Activated T-helper 1 cell treated with anti-CD3 and anti-CD28 coated beads, Interleukin-12 subunit alpha, Interleukin-12 subunit beta, Interleukin-2, Interleukin-4 antibody, amounts not matched to agents 30 ng/mL and 10 ng/mL and 1 ng/mL, durations not matched to agents 14 hours and 24 hours and 36 hours (primary cell): ENCODE results near the gene LMO1. TPM values are rescaled to one million over a fixed set of nuclear protein-coding genes. Genes with fewer than 3 reads are reported as not detected.

Experiments
- DNase-seq: peaks from one replicate; pipeline ENCODE4 v3.0.0; 2021; ENCODE audit warnings: low spot score
- H3K27ac Mint-ChIP-seq: one replicate; pipeline ENCODE4 v1.8.0; 2021; ENCODE audit warnings: mild to moderate bottlenecking, mixed read lengths
- H3K27me3 Mint-ChIP-seq: one replicate; pipeline ENCODE4 v1.8.0; 2022; ENCODE audit warnings: mild to moderate bottlenecking, moderate library complexity, mixed read lengths; ENCODE audit not compliant: insufficient read depth
- H3K36me3 Mint-ChIP-seq: one replicate; pipeline ENCODE4 v1.8.0; 2021; ENCODE audit warnings: low read depth, mixed read lengths
- H3K4me1 Mint-ChIP-seq: one replicate; pipeline ENCODE4 v1.8.0; 2021; ENCODE audit warnings: low read depth, mixed read lengths
- H3K4me3 Mint-ChIP-seq: one replicate; pipeline ENCODE4 v1.8.0; 2021; ENCODE audit warnings: mild to moderate bottlenecking, moderate library complexity, mixed read lengths
- H3K9me3 Mint-ChIP-seq: one replicate; pipeline ENCODE4 v1.8.0; 2021; ENCODE audit warnings: mixed read lengths
- intact Hi-C: fragments of 100-400 bp; cut with micrococcal nuclease; formaldehyde crosslinking; loops from one replicate; pipeline ENCODE4 v1.15.1; 2024
- total RNA-seq: library from RNA; stranded (reverse); gene quantifications from 2 replicates; pipeline ENCODE4 v1.2.3, GENCODE V29; 2022

Gene LMO1
- total RNA-seq, 1 donor from 2014 or later = not detected

- H3K4me1 Mint-ChIP-seq = no peaks in the 10 kb centered on the region
Observed at GRCh38 chr11:8190431-8190830, 73.2 kb downstream of the LMO1 start.

GRCh38 chr11:8186429-8186828 is 77.2 kb downstream of the LMO1 start:
- H3K27me3 Mint-ChIP-seq = peaks cover 11% of the 10 kb centered on the region
- no peak overlapping the region for H3K27ac Mint-ChIP-seq
- no peaks in the 10 kb centered on the region for H3K4me1 Mint-ChIP-seq
- intact Hi-C loops = no loop called here
- no peak for DNase-seq
- H3K4me3 Mint-ChIP-seq = no peak overlapping the region
- no peaks in the 10 kb centered on the region for H3K36me3 Mint-ChIP-seq
- no peaks in the 10 kb centered on the region for H3K9me3 Mint-ChIP-seq

More at GRCh38 chr11:8190431-8190830, 73.2 kb downstream of the LMO1 start:
- Mint-ChIP-seq H3K4me3 (no peak overlapping the region), H3K36me3 (no peaks in the 10 kb centered on the region), H3K27ac (no peak overlapping the region), H3K9me3 (no peaks in the 10 kb centered on the region), H3K27me3 (peaks cover 7% of the 10 kb centered on the region)
- intact Hi-C loops = no loop called here
- DNase-seq = no peak

DNA sequence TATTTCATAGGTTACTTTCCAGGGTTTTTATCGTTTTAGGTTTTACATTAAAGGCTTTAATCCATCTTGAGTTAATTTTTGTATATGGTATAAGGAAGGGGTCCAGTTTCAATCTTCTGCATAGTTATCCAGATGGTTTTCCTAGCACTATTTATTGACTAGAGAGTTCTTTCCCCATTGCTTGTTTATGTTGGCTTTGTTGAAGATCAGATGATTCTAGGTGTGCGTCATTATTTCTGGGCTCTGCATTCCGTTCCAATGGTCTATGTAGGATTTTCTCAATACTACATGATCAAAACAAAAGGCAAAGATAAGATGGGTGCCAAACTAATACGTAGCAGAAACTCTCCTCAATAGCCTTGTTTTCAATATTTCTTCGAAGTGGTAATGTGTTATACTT is 80.6 kb downstream of the LMO1 start:
- no peak for DNase-seq
- peaks cover 9% of the 10 kb centered on the region for H3K27me3 Mint-ChIP-seq
- intact Hi-C loops = no loop called here

GRCh38 chr11:8180469-8180868 is 83.2 kb downstream of the LMO1 start:
- intact Hi-C loops = no loop called here
- Mint-ChIP-seq H3K27me3 (peaks cover 13% of the 10 kb centered on the region), H3K4me3 (no peak overlapping the region), H3K4me1 (no peaks in the 10 kb centered on the region), H3K9me3 (no peaks in the 10 kb centered on the region), H3K36me3 (no peaks in the 10 kb centered on the region), H3K27ac (no peak overlapping the region)
- DNase-seq = no peak

More for the DNA sequence above, 80.6 kb downstream of the LMO1 start:
- H3K4me1 Mint-ChIP-seq = no peaks in the 10 kb centered on the region
- no peak overlapping the region for H3K4me3 Mint-ChIP-seq
- no peaks in the 10 kb centered on the region for H3K36me3 Mint-ChIP-seq
- no peak overlapping the region for H3K27ac Mint-ChIP-seq
- H3K9me3 Mint-ChIP-seq = no peaks in the 10 kb centered on the region

DNA sequence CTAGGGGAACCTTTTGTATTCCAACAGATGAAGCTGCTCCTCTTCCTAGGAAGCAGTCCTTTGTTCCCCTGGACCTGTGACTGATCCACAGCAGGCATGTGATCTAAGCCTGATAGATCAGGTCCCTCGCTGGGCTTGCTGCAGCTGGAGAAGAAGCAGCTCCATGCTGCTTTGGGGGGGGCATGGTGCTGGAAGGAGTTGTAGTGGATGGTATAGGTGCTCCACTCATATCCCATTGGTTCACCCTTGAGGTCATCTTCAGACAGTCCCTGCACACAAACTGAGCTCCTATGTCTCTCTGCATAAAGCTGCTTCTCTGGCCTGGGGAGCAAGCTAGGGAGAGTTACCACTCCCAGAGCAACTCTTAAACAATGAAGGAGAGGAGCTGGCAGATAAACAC is 85.4 kb downstream of the LMO1 start:
- Mint-ChIP-seq H3K27ac (no peak overlapping the region), H3K4me3 (no peak overlapping the region), H3K36me3 (no peaks in the 10 kb centered on the region), H3K9me3 (no peaks in the 10 kb centered on the region), H3K27me3 (peaks cover 16% of the 10 kb centered on the region), H3K4me1 (no peaks in the 10 kb centered on the region)
- intact Hi-C loops = no loop called here
- no peak for DNase-seq

GRCh38 chr11:8177136-8177535 is 86.5 kb downstream of the LMO1 start:
- Mint-ChIP-seq H3K4me1 (no peaks in the 10 kb centered on the region), H3K27ac (no peak overlapping the region), H3K9me3 (no peaks in the 10 kb centered on the region), H3K4me3 (no peak overlapping the region), H3K27me3 (peaks cover 13% of the 10 kb centered on the region), H3K36me3 (no peaks in the 10 kb centered on the region)
- intact Hi-C loops = no loop called here
- no peak for DNase-seq

Other genes starting within 250 kb of the LMO1 start
- 0.24 and 0.29 TPM in 2 replicates for gene TUB, start 182.7 kb downstream of the LMO1 start, total RNA-seq
- 4.7 and 7.4 TPM in 2 replicates for gene RIC3, start 94.9 kb downstream of the LMO1 start, total RNA-seq